ENCODE data around the gene PRKAG2. TPM values are rescaled to one million over a fixed set of nuclear protein-coding genes. Genes with fewer than 3 reads are reported as not detected.

The PRKAG2 gene
- total and polyA plus RNA-seq, 9 donors = 9.3 to 37.7 (median 22.6) TPM

DNA sequence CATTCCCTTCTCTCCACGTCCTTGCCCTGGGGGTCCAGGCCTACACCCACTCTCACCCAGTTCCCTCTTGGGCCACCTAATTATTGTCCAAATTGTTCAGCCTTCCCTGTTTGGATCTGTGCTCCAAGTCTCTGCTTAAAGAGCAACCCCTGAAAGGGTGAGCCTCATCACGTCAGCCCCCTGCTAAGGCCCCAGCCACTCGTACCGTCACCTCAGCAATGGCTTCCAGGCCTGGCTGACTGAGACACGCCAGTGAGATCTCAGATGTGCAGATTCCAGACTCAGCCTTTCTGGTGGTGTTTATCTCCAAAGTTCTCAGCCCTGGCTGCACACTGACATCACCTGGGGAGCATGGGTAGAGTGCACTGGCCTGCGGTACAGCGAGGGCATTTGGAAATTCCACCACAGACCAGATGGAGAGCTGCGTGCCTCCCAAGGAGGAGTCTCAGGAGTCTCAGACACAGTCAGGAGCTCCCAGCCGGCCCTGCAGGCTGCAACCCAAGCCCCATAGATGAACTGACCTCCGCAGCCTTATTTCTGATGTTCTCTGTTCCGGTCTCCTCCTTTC is 87.5 kb downstream of the PRKAG2 start:
- intact Hi-C loops (cut with DNase I) = loop anchor here in 3 of 4 donors (10.0 kb wide), 3 partner anchors 85 to 1805 kb away; partner anchors contain the start of gene PRKAG2 (in 1 of the 3)
- DNase-seq = no peak
- WGBS, 3 donors = 93 to 94% (median 94%) methylated on average over 11 of the region's 11 CpGs

DNA sequence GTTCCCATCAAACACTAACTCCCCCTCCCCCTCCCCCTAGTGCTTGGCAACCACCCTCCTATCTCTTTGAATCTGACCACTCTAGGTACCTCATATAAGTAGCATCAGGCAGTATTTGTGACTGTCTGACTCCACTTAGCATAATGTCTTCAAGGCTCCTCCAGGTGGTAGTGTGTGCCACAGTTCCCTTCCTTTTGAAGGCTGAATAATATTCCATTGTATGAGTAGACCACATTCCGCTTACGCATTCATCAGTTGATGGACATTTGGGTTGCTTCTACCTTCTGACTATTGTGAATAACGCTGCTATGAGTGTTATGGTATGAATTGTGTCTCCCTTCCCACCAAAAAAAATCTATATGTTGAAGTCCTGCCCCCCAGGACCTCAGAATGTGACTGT is 89.6 kb downstream of the PRKAG2 start:
- WGBS, 3 donors = 92 to 94% (median 93%) methylated on average over 3 of the region's 3 CpGs
- no peaks in the 10 kb centered on the region for H3K9me3 ChIP-seq
- no peaks in the 10 kb centered on the region for H3K4me1 ChIP-seq (ENCODE audit: insufficient read depth)
- TF ChIP-seq POLR2A (IDR thresholded peaks at IDR 0.05) (no peak), EP300 (IDR thresholded peaks at IDR 0.05) (no peak)
- TF ChIP-seq, protein P1, sequence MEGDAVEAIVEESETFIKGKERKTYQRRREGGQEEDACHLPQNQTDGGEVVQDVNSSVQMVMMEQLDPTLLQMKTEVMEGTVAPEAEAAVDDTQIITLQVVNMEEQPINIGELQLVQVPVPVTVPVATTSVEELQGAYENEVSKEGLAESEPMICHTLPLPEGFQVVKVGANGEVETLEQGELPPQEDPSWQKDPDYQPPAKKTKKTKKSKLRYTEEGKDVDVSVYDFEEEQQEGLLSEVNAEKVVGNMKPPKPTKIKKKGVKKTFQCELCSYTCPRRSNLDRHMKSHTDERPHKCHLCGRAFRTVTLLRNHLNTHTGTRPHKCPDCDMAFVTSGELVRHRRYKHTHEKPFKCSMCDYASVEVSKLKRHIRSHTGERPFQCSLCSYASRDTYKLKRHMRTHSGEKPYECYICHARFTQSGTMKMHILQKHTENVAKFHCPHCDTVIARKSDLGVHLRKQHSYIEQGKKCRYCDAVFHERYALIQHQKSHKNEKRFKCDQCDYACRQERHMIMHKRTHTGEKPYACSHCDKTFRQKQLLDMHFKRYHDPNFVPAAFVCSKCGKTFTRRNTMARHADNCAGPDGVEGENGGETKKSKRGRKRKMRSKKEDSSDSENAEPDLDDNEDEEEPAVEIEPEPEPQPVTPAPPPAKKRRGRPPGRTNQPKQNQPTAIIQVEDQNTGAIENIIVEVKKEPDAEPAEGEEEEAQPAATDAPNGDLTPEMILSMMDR (IDR thresholded peaks at IDR 0.05) = no peak
- DNase-seq = no peak
- H3K4me3 ChIP-seq = no peak overlapping the region
- H3K27me3 ChIP-seq = no peaks in the 10 kb centered on the region
- no peak overlapping the region for H3K27ac ChIP-seq
- intact Hi-C loops (cut with DNase I) = loop anchor here in 3 of 4 donors (10.0 kb wide), 3 partner anchors 87 to 1807 kb away; partner anchors contain the start of gene PRKAG2 (in 1 of the 3)
- no peaks in the 10 kb centered on the region for H3K36me3 ChIP-seq

More for the DNA sequence above, 87.5 kb downstream of the PRKAG2 start:
- Histone ChIP-seq H3K27me3 (no peaks in the 10 kb centered on the region), H3K9me3 (no peaks in the 10 kb centered on the region), H3K36me3 (no peaks in the 10 kb centered on the region), H3K4me1 (ENCODE audit: insufficient read depth) (no peaks in the 10 kb centered on the region), H3K27ac (no peak overlapping the region), H3K4me3 (no peak overlapping the region)
- TF ChIP-seq EP300 (IDR thresholded peaks at IDR 0.05) (no peak), POLR2A (IDR thresholded peaks at IDR 0.05) (no peak)
- TF ChIP-seq, protein P1 (IDR thresholded peaks at IDR 0.05) = no peak

DNA sequence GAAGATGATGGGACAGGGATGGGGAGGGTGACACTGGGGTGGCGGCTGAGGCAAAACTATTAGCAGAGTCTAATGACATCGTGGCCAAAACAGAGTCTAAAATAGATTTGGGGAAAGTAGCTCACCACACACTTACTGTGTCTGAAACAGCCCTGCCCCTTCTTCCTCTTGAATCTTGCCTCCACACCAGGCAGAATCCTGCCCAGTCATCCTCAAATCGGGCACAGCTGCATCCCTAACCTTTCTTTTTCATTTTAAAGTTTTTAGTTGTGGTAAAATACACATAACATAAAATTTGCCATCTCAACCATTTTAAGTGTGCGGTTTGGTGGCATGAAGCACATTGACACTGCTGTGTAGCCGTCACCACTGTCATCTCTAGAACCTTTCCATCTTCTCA is 90.0 kb downstream of the PRKAG2 start:
- Histone ChIP-seq H3K9me3 (no peaks in the 10 kb centered on the region), H3K4me3 (no peak overlapping the region), H3K27ac (no peak overlapping the region), H3K27me3 (no peaks in the 10 kb centered on the region), H3K4me1 (ENCODE audit: insufficient read depth) (no peaks in the 10 kb centered on the region), H3K36me3 (no peaks in the 10 kb centered on the region)
- intact Hi-C loops (cut with DNase I) = loop anchor here in 3 of 4 donors (10.0 kb wide), 3 partner anchors 88 to 1808 kb away; partner anchors contain the start of gene PRKAG2 (in 1 of the 3)
- WGBS, 3 donors = 84 to 88% (median 86%) methylated on average over 5 of the region's 5 CpGs
- no peak for DNase-seq
- TF ChIP-seq POLR2A (IDR thresholded peaks at IDR 0.05) (no peak), EP300 (IDR thresholded peaks at IDR 0.05) (no peak)
- TF ChIP-seq, protein P1 (IDR thresholded peaks at IDR 0.05) = no peak

DNA sequence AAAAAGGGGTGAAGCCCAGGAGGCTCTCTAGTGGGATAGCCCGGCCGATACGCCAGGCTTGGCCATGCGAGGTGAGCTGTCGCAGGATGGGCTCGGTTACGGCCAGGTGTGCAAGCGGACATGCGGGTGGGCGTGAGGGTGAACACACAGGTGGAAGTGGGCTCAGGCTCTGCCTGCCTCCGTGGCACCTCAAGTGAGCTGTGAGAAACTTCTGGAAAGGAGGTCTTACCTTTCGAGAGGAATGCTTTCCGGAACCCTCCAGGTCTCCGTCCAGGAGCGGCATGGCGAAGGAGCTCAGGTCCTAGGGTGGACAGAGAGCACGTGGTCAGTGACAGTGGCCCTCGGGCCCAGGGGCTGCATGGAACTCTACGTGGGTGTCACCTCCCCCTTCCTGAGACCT is 90.7 kb downstream of the PRKAG2 start:
- no peaks in the 10 kb centered on the region for H3K4me1 ChIP-seq (ENCODE audit: insufficient read depth)

More for the DNA sequence above, 90.7 kb downstream of the PRKAG2 start:
- DNase-seq = no peak
- intact Hi-C loops (cut with DNase I) = loop anchor here in 3 of 4 donors (10.0 kb wide), 3 partner anchors 89 to 1809 kb away; partner anchors contain the start of gene PRKAG2 (in 1 of the 3)
- whole genome bisulfite sequencing, 3 donors = 93 to 96% (median 95%) methylated on average over 18 to 19 of the region's 19 CpGs
- no peaks in the 10 kb centered on the region for H3K36me3 ChIP-seq
- no peaks in the 10 kb centered on the region for H3K9me3 ChIP-seq
- TF ChIP-seq EP300 (IDR thresholded peaks at IDR 0.05) = no peak
- no peak for TF ChIP-seq POLR2A (IDR thresholded peaks at IDR 0.05)
- TF ChIP-seq, protein P1 (IDR thresholded peaks at IDR 0.05) = no peak
- H3K27me3 ChIP-seq = no peaks in the 10 kb centered on the region
- no peak overlapping the region for H3K27ac ChIP-seq
- H3K4me3 ChIP-seq = no peak overlapping the region
